DLD1 (cell line): ENCODE measurements around the gene TNC.

Experiments used
- in situ Hi-C: cut with HindIII; loops from 2 replicates; pipeline ENCODE4 v1.10.0; 2017; ENCODE audit warnings: low sequenced_read_pairs

The TNC gene

GRCh38 chr9:115117999-115118878 lies at the start of gene TNC:
TNC (minus strand) TSS chr9:115118157; CDS start chr9:115091018, 27,139 bp downstream.
- in situ Hi-C loops: no loop called here

GRCh38 chr9:115167175-115167574 lies 49.2 kb upstream of the TNC start:
- in situ Hi-C loops: loop anchor here (10.0 to 25.0 kb wide), 2 partner anchors 58 to 120 kb away; no protein-coding TSS in a partner anchor

GRCh38 chr9:115165233-115165632 lies 47.3 kb upstream of the TNC start:
- in situ Hi-C loops: loop anchor here (10.0 to 25.0 kb wide), 2 partner anchors 60 to 122 kb away; no protein-coding TSS in a partner anchor

GRCh38 chr9:115164511-115164974 lies 46.6 kb upstream of the TNC start:
- in situ Hi-C loops: loop anchor here (10.0 to 25.0 kb wide), 2 partner anchors 60 to 123 kb away; no protein-coding TSS in a partner anchor

- in situ Hi-C loops: loop anchor here (10.0 to 25.0 kb wide), 2 partner anchors 62 to 124 kb away; no protein-coding TSS in a partner anchor
Measured at GRCh38 chr9:115162946-115163345, 45.0 kb upstream of the TNC start.

- in situ Hi-C loops: loop anchor here (10.0 to 25.0 kb wide), 2 partner anchors 63 to 126 kb away; no protein-coding TSS in a partner anchor
Measured at GRCh38 chr9:115161446-115161845, 43.5 kb upstream of the TNC start.

GRCh38 chr9:115158661-115159481 lies 40.9 kb upstream of the TNC start:
- in situ Hi-C loops: loop anchor here (25.0 kb wide), 1 partner anchor 128 kb away; no protein-coding TSS in a partner anchor

GRCh38 chr9:115157245-115157674 lies 39.3 kb upstream of the TNC start:
- in situ Hi-C loops: loop anchor here (25.0 kb wide), 1 partner anchor 130 kb away; no protein-coding TSS in a partner anchor

- in situ Hi-C loops: loop anchor here (25.0 kb wide), 1 partner anchor 132 kb away; no protein-coding TSS in a partner anchor
Measured at GRCh38 chr9:115155037-115155436, 37.1 kb upstream of the TNC start.

GRCh38 chr9:115154617-115155016 lies 36.7 kb upstream of the TNC start:
- in situ Hi-C loops: loop anchor here (25.0 kb wide), 1 partner anchor 133 kb away; no protein-coding TSS in a partner anchor

GRCh38 chr9:115152281-115152820 lies 34.4 kb upstream of the TNC start:
- in situ Hi-C loops: loop anchor here (25.0 kb wide), 1 partner anchor 135 kb away; no protein-coding TSS in a partner anchor

- in situ Hi-C loops: no loop called here
Measured at GRCh38 chr9:115148721-115149120, 30.8 kb upstream of the TNC start.

- in situ Hi-C loops: no loop called here
Measured at GRCh38 chr9:115146581-115147021, 28.6 kb upstream of the TNC start.

- in situ Hi-C loops: no loop called here
Measured at GRCh38 chr9:115144706-115145105, 26.7 kb upstream of the TNC start.

- in situ Hi-C loops: no loop called here
Measured at GRCh38 chr9:115143689-115144088, 25.7 kb upstream of the TNC start.

- in situ Hi-C loops: no loop called here
Measured at GRCh38 chr9:115142517-115143270, 24.7 kb upstream of the TNC start.

- in situ Hi-C loops: no loop called here
Measured at GRCh38 chr9:115142090-115142489, 24.1 kb upstream of the TNC start.

- in situ Hi-C loops: no loop called here
Measured at GRCh38 chr9:115141612-115142011, 23.7 kb upstream of the TNC start.

- in situ Hi-C loops: no loop called here
Measured at GRCh38 chr9:115138151-115138550, 20.2 kb upstream of the TNC start.

GRCh38 chr9:115137526-115137925 lies 19.6 kb upstream of the TNC start:
- in situ Hi-C loops: no loop called here
